TTC549 (cell line): Measurements from ENCODE around the gene NUDT16L1.

Source experiments
- FAIRE-seq: peaks from 2 replicates; lab custom pipeline; 2012; peaks lifted over from hg19 to GRCh38; lab: Jason Lieb, UNC

NUDT16L1 gene

DNA sequence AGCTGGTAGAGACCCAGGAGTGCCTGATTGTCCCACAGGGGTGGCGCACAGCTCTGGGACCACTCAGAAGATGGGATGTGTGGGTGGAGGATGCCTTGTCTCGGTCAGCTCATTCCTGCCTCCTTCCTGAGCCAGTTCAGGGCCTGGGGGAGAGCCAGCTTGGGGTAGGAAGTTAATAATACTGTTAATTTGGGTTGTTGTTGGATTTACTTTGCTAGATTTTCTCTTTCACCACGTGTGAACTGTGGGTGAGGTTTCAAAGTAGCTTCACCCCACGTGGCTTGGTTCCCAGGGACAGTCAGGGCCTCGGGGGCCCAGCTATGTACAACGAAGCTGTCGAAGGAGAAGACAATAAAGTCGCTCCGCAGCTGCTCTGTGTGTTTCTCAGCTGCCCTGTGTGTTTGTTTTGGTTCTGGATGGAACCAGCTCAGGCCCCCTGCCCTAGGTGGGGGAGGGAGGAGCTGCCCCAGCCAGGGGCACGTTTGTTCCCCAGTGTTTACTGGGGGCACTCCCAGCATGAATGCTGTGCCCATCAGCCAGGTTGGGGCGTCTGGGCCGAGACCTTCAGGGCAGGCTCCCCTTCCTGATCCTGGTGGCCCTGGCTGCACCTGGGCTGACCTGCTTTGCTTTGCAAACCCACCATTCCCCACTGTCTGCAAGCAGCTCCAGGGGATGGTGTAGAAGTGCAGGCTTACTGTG is 2.3 kb downstream of the NUDT16L1 start:
- no peak for FAIRE-seq

DNA sequence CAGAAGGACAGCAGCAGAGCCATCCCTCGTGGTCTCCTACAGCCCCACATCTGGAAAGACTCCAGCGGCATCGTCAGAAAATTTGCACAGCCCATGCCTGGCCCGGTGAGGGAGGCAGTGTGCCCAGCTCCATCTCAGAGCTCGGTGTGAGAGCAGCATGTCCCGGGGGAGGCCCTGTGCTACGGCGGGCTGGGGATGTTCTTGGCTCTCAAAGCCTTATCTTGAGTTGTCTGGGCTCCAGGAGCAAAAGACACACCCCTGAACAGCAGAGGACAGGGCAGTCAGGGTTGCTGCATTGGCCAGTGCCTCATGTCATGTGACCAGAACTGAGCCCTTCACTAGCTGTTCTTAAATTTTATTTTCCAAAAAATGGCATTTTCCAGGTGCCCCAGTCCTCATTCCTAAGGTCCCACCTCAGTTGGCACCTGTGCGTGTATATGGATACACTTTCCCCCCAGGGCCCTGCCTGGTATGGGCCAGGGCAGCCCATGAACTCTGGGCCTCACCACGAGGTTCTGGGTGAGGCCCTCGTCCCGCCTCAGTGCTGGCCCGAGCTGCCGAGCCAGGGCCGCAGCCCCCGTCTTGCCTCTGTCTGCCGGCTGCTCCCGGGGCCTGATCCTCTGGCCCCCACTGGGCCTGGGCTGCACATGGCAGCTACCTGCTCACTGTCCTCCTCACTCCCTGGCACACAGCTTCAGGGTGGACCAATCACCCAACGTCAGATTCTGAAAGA is 3.0 kb downstream of the NUDT16L1 start:
- FAIRE-seq, result no peak

DNA sequence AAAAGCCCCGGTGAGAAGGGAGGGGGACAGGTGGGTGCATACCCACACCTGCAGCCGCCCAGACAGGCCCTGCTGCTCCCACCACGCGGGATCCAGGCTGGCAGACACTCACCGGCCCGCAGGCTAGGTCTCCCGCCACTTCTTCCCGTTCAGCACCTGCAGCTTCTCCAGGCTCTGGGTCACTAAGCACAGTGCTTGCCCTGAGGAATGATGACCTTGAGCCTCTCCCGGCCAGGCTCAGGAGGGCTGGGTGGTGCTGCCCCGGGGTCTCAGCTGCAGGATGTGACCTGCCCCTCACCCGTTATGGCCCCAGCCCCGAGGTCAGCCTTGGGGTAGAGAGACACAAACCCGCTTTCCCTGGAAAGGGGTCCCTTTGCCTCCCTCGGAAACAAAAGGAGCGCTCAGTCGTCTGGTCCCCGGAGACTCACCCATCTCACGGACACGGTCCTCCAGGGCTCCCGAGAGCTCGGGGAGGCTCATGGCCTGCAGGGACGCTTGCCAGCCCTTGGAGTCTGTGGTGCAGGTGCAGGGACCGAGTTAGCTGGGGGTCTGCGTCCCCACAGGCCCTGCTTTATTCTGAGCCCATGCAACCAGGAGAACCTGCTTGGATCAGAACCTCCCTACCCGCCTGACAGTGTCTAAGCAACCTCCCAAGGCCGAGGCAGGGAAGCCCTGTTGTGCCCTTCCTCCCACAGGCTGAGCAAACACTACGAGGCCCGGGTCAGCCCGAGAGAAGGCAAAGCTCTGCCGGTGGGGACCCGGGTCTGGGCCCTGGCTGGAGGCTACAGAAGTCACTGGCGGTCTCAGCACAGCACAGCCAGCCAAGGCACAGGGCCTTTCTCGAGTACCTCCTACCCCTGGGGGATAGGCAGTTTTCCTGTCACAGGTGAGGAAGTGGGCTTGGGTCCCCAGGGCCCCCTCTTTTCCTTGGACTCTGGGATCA is 3.8 kb downstream of the NUDT16L1 start:
- no peak for FAIRE-seq

- FAIRE-seq, result no peak
These were observed 4.5 kb downstream of the NUDT16L1 start for GRCh38 chr16:4697848-4698291.

DNA sequence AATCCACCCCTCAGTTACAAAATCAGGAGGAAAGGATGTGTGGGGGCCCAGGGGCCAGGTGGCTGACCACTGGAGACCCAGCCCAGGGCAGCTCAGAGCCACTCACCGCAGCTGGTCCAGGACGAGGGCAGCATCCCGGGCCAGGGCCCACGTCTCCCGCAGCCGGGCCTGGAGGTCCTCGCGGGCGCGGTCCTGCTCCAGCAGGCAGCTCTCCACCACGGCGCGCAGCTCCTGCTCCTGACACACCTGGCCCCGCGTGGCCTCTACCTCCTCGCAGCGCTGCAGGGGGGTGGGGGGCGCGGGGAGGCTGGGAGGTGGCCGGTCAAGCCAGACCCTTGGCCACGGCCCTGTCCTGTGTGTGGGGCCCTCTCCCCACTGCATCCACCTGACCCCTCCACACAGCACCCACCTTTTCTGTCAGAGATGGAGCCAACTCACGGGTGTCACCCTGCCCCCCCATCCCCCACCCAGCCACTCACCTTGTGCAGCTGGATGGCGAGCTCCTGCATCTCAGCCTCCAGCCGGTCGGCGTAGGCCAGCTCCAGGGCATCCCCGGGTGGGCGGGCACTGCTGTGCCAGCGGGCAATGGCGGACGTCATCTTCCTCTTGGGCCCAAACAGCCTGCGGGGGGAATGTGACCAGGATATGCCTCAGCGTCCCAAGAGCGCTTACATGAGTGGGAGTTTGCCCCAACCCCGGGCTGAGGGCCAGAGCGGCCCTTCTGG is 5.1 kb downstream of the NUDT16L1 start:
- no peak for FAIRE-seq

DNA sequence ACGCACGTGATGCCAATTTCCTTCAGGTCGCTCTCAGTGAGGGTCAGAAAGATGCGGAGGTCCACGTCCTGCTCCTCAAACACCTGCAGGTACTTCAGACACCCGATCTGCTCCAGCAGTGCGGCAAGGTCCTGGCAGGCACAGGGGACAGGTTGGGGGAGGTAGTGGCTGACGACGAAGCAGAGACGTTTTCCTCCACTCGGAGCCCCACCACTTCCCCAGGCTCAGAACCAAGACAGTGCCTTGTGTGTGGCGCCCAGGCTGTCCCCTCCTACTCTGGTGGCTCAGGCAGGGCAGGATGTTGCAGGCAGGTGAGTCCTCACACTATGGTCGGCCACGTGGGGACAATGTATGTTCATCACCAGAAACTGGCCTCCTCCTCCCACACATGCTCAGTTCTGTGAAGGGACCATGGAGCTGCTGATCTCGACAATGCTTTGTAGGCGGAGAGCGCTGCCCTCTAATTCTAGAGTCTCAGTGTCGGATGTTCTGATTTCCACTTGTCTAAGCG is 5.7 kb downstream of the NUDT16L1 start:
- FAIRE-seq, result no peak

DNA sequence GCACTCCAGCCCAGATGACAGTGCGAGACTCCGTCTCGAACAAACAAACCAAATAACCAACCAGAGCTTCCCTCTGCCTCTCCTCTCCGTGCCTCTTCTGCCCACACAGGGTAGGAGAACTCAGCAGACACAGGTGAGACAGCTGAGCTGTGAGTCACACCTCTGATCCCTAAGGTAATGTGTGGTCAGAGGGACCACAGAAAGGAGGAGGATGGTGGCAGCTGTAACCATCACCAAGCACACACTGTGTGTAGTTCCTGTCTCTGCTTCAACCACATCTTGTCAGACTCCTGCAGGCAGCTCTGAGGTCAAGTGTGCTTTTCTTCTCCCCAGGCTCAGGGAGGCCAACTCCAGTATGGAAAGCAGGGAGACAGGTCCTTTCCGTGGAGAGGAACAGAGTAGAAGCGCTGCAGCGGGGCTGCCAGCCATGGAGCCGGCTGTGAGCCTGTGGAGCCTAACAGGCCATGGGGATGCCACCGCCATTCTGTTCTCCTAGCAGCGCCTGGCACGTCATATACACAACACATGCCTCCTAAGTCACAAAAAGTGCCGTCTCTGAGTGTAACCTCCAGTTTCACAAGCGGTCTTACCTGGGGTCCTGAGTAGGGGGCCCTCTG is 7.1 kb downstream of the NUDT16L1 start:
- FAIRE-seq, result no peak

DNA sequence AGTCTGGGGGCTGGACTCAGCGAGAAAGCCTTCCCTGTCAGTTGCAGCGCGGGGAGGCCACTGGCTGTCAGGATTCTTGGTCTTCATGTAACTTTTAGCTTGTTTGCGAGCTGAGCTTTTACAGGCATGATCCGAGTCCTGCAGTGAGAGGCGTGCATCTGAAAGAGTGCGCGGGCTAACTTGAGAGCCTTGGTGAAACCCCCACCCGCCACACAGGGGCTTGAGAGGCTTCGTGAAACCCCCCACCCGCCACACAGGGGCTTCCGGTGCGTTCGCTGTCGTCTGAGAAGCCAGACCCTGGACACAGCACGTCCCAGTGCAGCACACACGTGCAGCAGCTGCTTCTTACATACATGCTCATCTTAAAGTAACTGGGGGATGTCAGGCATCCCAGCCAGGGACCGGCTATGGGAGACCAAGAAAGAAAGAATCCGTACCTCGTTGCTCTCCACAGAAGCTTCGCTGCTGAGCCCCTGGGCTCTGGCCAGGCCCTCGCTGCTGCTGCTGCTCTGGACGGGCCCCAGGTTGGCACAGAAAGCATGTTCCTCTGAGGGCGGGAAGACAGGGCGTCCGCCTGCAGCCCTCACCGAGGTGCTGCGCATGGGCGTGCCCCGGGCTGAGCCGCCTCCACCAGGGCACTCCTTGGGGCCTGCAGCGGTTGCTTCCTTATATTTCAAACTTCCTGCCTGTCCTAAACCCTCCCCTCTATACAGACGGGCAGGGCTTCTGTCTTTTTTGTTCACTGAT is 7.8 kb downstream of the NUDT16L1 start:
- no peak for FAIRE-seq

DNA sequence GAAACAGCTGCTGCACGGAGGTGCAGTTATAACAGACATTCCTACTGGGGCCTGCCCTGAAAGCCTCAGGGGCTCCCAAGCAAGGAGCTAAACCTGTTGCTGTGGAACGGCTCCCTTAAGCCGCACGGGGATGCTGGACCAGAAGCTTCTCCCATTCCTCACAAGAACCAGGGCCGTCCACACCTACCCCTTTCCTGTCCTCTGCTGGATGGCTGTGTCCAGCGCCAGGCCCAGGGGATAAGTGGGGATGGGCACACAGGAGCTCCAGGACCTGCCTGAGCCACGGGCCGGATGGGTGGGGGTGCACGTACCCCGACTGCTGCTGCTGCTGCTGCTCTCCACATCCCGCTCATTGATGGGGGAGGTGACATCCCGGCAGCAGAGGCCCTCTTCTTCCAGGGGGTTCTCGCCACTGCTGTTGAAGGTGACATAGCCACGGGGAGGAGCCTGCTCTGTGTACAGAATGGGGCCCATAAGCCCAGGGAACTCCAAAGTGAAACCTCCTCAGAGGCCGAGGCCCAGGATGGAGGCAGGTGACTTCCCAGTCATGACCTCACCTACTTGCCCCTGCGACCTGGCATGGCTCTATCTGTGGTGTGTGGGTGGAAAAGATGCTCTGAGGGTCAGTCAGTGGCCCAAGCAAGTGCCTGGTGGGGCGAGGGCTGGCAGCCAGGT is 8.6 kb downstream of the NUDT16L1 start:
- no peak for FAIRE-seq

DNA sequence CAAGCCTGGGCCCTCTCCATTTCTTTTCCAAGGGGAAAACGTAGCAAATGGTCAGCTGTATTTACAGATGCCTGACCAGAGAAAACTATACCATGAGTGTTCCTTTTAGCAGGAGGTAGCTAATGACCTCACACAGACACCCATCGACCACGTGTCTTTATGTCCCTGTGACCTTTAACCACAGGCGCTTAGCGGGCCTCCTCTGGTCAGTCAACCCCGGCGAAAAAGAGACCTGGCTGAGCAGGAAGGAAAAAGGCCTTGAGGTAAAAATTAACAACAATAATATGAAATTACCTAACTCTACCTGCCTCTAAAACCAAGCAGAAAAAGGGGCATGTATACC is 9.1 kb downstream of the NUDT16L1 start:
- FAIRE-seq, result no peak

DNA sequence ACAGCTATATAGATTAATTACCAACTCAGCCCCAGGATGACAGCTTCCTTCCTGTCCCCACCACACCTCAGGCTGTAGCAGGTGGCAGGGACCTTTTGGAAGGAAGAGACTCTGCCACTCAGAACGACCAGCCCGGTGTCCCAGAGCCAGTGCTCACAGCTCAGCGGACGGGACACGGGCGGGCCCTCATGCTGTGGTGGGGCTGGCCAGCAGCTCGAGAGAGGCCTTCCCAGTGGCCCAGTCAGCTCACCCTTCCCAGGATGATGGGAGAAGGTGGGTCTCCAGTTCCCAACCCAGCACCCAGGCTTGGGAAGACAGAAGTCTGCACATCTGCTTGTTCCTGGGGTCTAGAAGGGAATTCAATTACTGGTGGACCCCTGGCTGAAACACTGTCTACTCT is 10.5 kb downstream of the NUDT16L1 start:
- no peak for FAIRE-seq

- no peak for FAIRE-seq
These were observed 11.1 kb downstream of the NUDT16L1 start for GRCh38 chr16:4704491-4704890.

GRCh38 chr16:4704913-4705312 is 11.6 kb downstream of the NUDT16L1 start:
- FAIRE-seq, result no peak

GRCh38 chr16:4706871-4707270 is 13.5 kb downstream of the NUDT16L1 start:
- no peak for FAIRE-seq

- no peak for FAIRE-seq
These were observed 16.1 kb downstream of the NUDT16L1 start for GRCh38 chr16:4709481-4709880.

- FAIRE-seq, result no peak
These were observed 20.5 kb downstream of the NUDT16L1 start for GRCh38 chr16:4713663-4714501.

GRCh38 chr16:4714996-4715395 is 21.6 kb downstream of the NUDT16L1 start:
- no peak for FAIRE-seq

- no peak for FAIRE-seq
These were observed 25.1 kb downstream of the NUDT16L1 start for GRCh38 chr16:4718466-4718865.

GRCh38 chr16:4723071-4723767 is 29.9 kb downstream of the NUDT16L1 start:
- FAIRE-seq, result no peak
